GM23248 (cell line): Measurements from ENCODE around the gene URAD. TPM values are rescaled to one million over a fixed set of nuclear protein-coding genes. Genes with fewer than 3 reads are reported as not detected.
"Not testable (repeated sequence)": the region's sequence is repeated elsewhere in the genome, so short reads cannot be mapped to it uniquely, and the experiment has no call there.

Source experiments
- DNase-seq: peaks from one replicate; pipeline ENCODE4 v3.0.0-alpha.2; 2015
- H2AFZ ChIP-seq: fragments of 200-600 bp; sonication (generic); 2 replicates; pipeline ENCODE4 v1.6.1; 2016; ENCODE audit warnings: antibody characterized with exemption
- H3F3A ChIP-seq: fragments of 200-600 bp; sonication (generic); 2 replicates; pipeline ENCODE4 v1.6.1; 2016; ENCODE audit warnings: mild to moderate bottlenecking, antibody characterized with exemption, mixed run types; ENCODE audit not compliant: insufficient read depth
- H3K27ac ChIP-seq: fragments of 200-600 bp; sonication (generic); 2 replicates; pipeline ENCODE4 v1.5.1; 2016; ENCODE audit warnings: mild to moderate bottlenecking
- H3K27me3 ChIP-seq: fragments of 200-600 bp; sonication (generic); replicated peaks from 2 replicates; pipeline ENCODE4 v1.6.1; 2016; ENCODE audit warnings: mild to moderate bottlenecking; ENCODE audit not compliant: insufficient read depth
- H3K36me3 ChIP-seq: fragments of 200-600 bp; sonication (generic); 2 replicates; pipeline ENCODE4 v1.6.1; 2016; ENCODE audit warnings: low read depth, mild to moderate bottlenecking
- H3K4me1 ChIP-seq: fragments of 200-600 bp; sonication (generic); 2 replicates; pipeline ENCODE4 v1.6.1; 2016; ENCODE audit warnings: mild to moderate bottlenecking; ENCODE audit not compliant: insufficient read depth
- H3K4me2 ChIP-seq: fragments of 200-600 bp; sonication (generic); one replicate; pipeline ENCODE4 v1.6.1; 2016; ENCODE audit warnings: mild to moderate bottlenecking; ENCODE audit not compliant: unreplicated experiment
- H3K4me3 ChIP-seq: fragments of 200-600 bp; sonication (generic); 2 replicates; pipeline ENCODE4 v1.5.1; 2016; ENCODE audit warnings: mild to moderate bottlenecking
- H3K79me2 ChIP-seq: fragments of 200-600 bp; sonication (generic); 2 replicates; pipeline ENCODE4 v1.6.1; 2016; ENCODE audit warnings: mild to moderate bottlenecking; ENCODE audit not compliant: insufficient read depth
- H3K9ac ChIP-seq: fragments of 200-600 bp; sonication (generic); 2 replicates; pipeline ENCODE4 v1.6.1; 2016; ENCODE audit warnings: mild to moderate bottlenecking
- H3K9me2 ChIP-seq: fragments of 200-600 bp; sonication (generic); 2 replicates; pipeline ENCODE4 v1.6.1; 2016; ENCODE audit warnings: mixed run types, mild to moderate bottlenecking, moderate library complexity; ENCODE audit not compliant: insufficient read depth
- H3K9me3 ChIP-seq: fragments of 200-600 bp; sonication (generic); one replicate; pipeline ENCODE4 v1.6.1; 2017; ENCODE audit warnings: low read depth
- H4K20me1 ChIP-seq: fragments of 200-600 bp; sonication (generic); 2 replicates; pipeline ENCODE4 v1.6.0; 2016; ENCODE audit not compliant: insufficient read depth
- EZH2 ChIP-seq: fragments of 200-600 bp; sonication (generic); IDR thresholded peaks from 2 replicates; pipeline ENCODE4 v1.6.1; 2018; ENCODE audit warnings: antibody characterized with exemption, mild to moderate bottlenecking; ENCODE audit not compliant: insufficient read depth, poor library complexity, severe bottlenecking
- EZH2phosphoT487 ChIP-seq: fragments of 200-600 bp; sonication (generic); IDR thresholded peaks from 2 replicates; pipeline ENCODE4 v1.6.1; 2018; ENCODE audit warnings: antibody characterized with exemption, moderate library complexity, mild to moderate bottlenecking, low read depth; ENCODE audit not compliant: insufficient read depth
- WGBS, 2 experiments: methylation state at CpG; one replicate each; pipeline ENCODE4 v1.1.6; 2015 to 2017; ENCODE audit warnings: low lambda C conversion rate in 2 of 2, low coverage in 1 of 2; ENCODE audit errors: missing lambda C conversion rate in 2 of 2; 5-methylcytosine and 5-hydroxymethylcytosine counted together
- in situ Hi-C: fragments of 300-500 bp; cut with MboI; formaldehyde crosslinking; loops from 2 replicates; pipeline ENCODE4 v1.15.0; 2020
- polyA plus RNA-seq: library from polyadenylated mRNA; unstranded; fragments of >200 nt; fragmentation: Nextera tagmentation; extraction: Ambion mirVana; gene quantifications from 2 replicates; pipeline ENCODE4 v1.2.1, GENCODE V29; 2016
- total RNA-seq: library from RNA; depleted of rRNA; stranded (reverse); fragments of >200 nt; shearing (Covaris generic); gene quantifications from 2 replicates; pipeline ENCODE4 v1.2.3, GENCODE V29; 2014

Gene URAD
- total and polyA plus RNA-seq, 2 experiments from 2014 or later, result not detected

GRCh38 chr13:27965740-27966640 is 22.5 kb downstream of the URAD start:
- H3K4me3 ChIP-seq, result no peak overlapping the region
- H2AFZ ChIP-seq, result no peak overlapping the region
- no peak overlapping the region for H3K9ac ChIP-seq
- no peaks in the 10 kb centered on the region for H3K79me2 ChIP-seq
- H3K9me3 ChIP-seq, result no peaks in the 10 kb centered on the region
- H3K4me1 ChIP-seq, result peaks cover 1% of the 10 kb centered on the region; the same call in 1 of the 2 replicates
- no peak overlapping the region for H3K4me2 ChIP-seq
- no peaks in the 10 kb centered on the region for H3K36me3 ChIP-seq
- in situ Hi-C loops, result no loop called here
- TF ChIP-seq EZH2, result peak; percentile 86
- TF ChIP-seq EZH2phosphoT487, result peak; percentile 57; the same call in 1 of the 2 replicates
- H3F3A ChIP-seq, result no peaks in the 10 kb centered on the region
- H3K27ac ChIP-seq, result no peak overlapping the region
- peaks cover 95% of the 10 kb centered on the region for H3K27me3 ChIP-seq
- 8 to 9% methylated on average over 45 of the region's 45 CpGs for WGBS, 2 experiments
- DNase-seq, result no peak
- no peaks in the 10 kb centered on the region for H4K20me1 ChIP-seq
- no peaks in the 10 kb centered on the region for H3K9me2 ChIP-seq

- 22 to 32% methylated on average over 7 of the region's 7 CpGs for WGBS, 2 experiments
- H3K9me3 ChIP-seq, result no peaks in the 10 kb centered on the region
- H3K36me3 ChIP-seq, result no peaks in the 10 kb centered on the region
- H3K9ac ChIP-seq, result no peak overlapping the region
- no peak overlapping the region for H2AFZ ChIP-seq
- H3K9me2 ChIP-seq, result no peaks in the 10 kb centered on the region
- H3K4me2 ChIP-seq, result no peak overlapping the region
- no peak for TF ChIP-seq EZH2
- no peak for TF ChIP-seq EZH2phosphoT487
- H3K79me2 ChIP-seq, result no peaks in the 10 kb centered on the region
- peaks cover 8% of the 10 kb centered on the region; the same call in 1 of the 2 replicates for H3K4me1 ChIP-seq
- no peak overlapping the region for H3K4me3 ChIP-seq
- H4K20me1 ChIP-seq, result no peaks in the 10 kb centered on the region
- H3F3A ChIP-seq, result no peaks in the 10 kb centered on the region
- peaks cover 95% of the 10 kb centered on the region for H3K27me3 ChIP-seq
- in situ Hi-C loops, result no loop called here
- no peak overlapping the region for H3K27ac ChIP-seq
- DNase-seq, result no peak
Measured at GRCh38 chr13:27965343-27965739, 23.2 kb downstream of the URAD start.

- H3K9me2 ChIP-seq, result no peaks in the 10 kb centered on the region
- H3K79me2 ChIP-seq, result no peaks in the 10 kb centered on the region
- peak; percentile 34 for TF ChIP-seq EZH2
- TF ChIP-seq EZH2phosphoT487, result 0 out of 2 replicates have a peak, but pooled peaks have one; percentile 36
- no peak overlapping the region for H3K27ac ChIP-seq
- peaks cover 95% of the 10 kb centered on the region for H3K27me3 ChIP-seq
- in situ Hi-C loops, result no loop called here
- H3K9ac ChIP-seq, result no peak overlapping the region
- H3F3A ChIP-seq, result no peaks in the 10 kb centered on the region
- no peak overlapping the region for H2AFZ ChIP-seq
- no peak for DNase-seq
- 13 to 17% methylated on average over 15 of the region's 15 CpGs for WGBS, 2 experiments
- H3K36me3 ChIP-seq, result no peaks in the 10 kb centered on the region
- no peaks in the 10 kb centered on the region for H3K9me3 ChIP-seq
- no peak overlapping the region for H3K4me2 ChIP-seq
- no peak overlapping the region for H3K4me3 ChIP-seq
- H4K20me1 ChIP-seq, result no peaks in the 10 kb centered on the region
- peaks cover 12% of the 10 kb centered on the region; the same call in 1 of the 2 replicates for H3K4me1 ChIP-seq
Measured at GRCh38 chr13:27964741-27965323, 23.7 kb downstream of the URAD start.

- Histone ChIP-seq H3K27me3 (peaks cover 95% of the 10 kb centered on the region), H3K4me1 (peaks cover 12% of the 10 kb centered on the region; the same call in 1 of the 2 replicates)
- H3K27ac ChIP-seq, H3K9ac ChIP-seq, H3K4me2 ChIP-seq, H3K9me3 ChIP-seq, H3K36me3 ChIP-seq, H3F3A ChIP-seq, H3K4me3 ChIP-seq, H2AFZ ChIP-seq, H3K79me2 ChIP-seq, H4K20me1 ChIP-seq, in situ Hi-C loops, H3K9me2 ChIP-seq, DNase-seq: not testable (repeated sequence)
- WGBS, 2 experiments, result 50 to 52% methylated on average over 13 of the region's 13 CpGs
Measured at GRCh38 chr13:27964206-27964605, 24.3 kb downstream of the URAD start.
